Caco-2 (cell line): ENCODE data around the gene ATXN7. TPM values are rescaled to one million over a fixed set of nuclear protein-coding genes. Genes with fewer than 3 reads are reported as not detected.

Experiments used
- BruUV-seq: library from RNA; stranded (reverse); fragments of 400-500 nt; replicated peaks from 2 replicates; lab custom pipeline; 2021; lab: Mats Ljungman, UMichigan
- CTCF ChIA-PET: fragments of 300-600 bp; sonication (Branson Sonifier 250); formaldehyde crosslinking; loops from one replicate; lab custom pipeline; 2022; ENCODE audit warnings: antibody characterized with exemption; lab: Charles Lee
- POLR2A ChIA-PET: fragments of 300-600 bp; sonication (Branson Sonifier 250); formaldehyde crosslinking; loops from one replicate; lab custom pipeline; 2022; ENCODE audit warnings: antibody characterized with exemption; lab: Charles Lee
- DNase-seq, 2 experiments: peaks; one replicate each; pipeline versions ENCODE4 v3.0.0 to v3.0.0-alpha.2; 2020 to 2022
- H3K27me3 ChIP-seq: replicated peaks from 2 replicates; pipeline ENCODE4 v1.6.0; 2011; ENCODE audit warnings: low read length; ENCODE audit not compliant: control insufficient read depth, insufficient read depth
- H3K36me3 ChIP-seq: 2 replicates; pipeline ENCODE4 v1.5.1; 2011; ENCODE audit warnings: low read length; ENCODE audit not compliant: control insufficient read depth, insufficient read depth
- H3K4me1 ChIP-seq: fragments of 250-450 bp; sonication (Bioruptor Pico); 2 replicates; pipeline ENCODE4 v1.5.1; 2020; ENCODE audit warnings: mild to moderate bottlenecking
- H3K4me3 ChIP-seq: 2 replicates; pipeline ENCODE4 v1.5.1; 2011; ENCODE audit warnings: low read depth, mild to moderate bottlenecking, control low read depth, low read length
- H3K9me3 ChIP-seq: fragments of 250-450 bp; sonication (Bioruptor Pico); 2 replicates; pipeline ENCODE4 v1.5.1; 2020; ENCODE audit warnings: mild to moderate bottlenecking, moderate library complexity
- H3K27ac Mint-ChIP-seq: one replicate; pipeline ENCODE4 v1.8.0; 2022; ENCODE audit warnings: mixed read lengths; ENCODE audit not compliant: unreplicated experiment
- H3K27me3 Mint-ChIP-seq: one replicate; pipeline ENCODE4 v1.8.0; 2022; ENCODE audit warnings: mixed read lengths; ENCODE audit not compliant: insufficient read depth, unreplicated experiment
- H3K36me3 Mint-ChIP-seq: one replicate; pipeline ENCODE4 v1.8.0; 2022; ENCODE audit warnings: mild to moderate bottlenecking, mixed read lengths; ENCODE audit not compliant: insufficient read depth, unreplicated experiment
- H3K4me1 Mint-ChIP-seq: one replicate; pipeline ENCODE4 v1.8.0; 2022; ENCODE audit warnings: low read depth, mixed read lengths; ENCODE audit not compliant: unreplicated experiment
- H3K4me3 Mint-ChIP-seq: one replicate; pipeline ENCODE4 v1.8.0; 2022; ENCODE audit warnings: mild to moderate bottlenecking, moderate library complexity, mixed read lengths; ENCODE audit not compliant: unreplicated experiment
- H3K9me3 Mint-ChIP-seq: one replicate; pipeline ENCODE4 v1.8.0; 2022; ENCODE audit warnings: mixed read lengths; ENCODE audit not compliant: unreplicated experiment
- CTCF ChIP-seq, 2 experiments: fragments of 200-600 bp in 1 of 2; IDR thresholded peaks; 1 replicate in 1 of 2; 2 replicates in 1 of 2; pipeline versions ENCODE4 v1.5.1 to v1.8.0; 2011 to 2022; ENCODE audit warnings: antibody characterized with exemption in 1 of 2, control low read depth in 1 of 2, inconsistent platforms in 1 of 2, low read depth in 1 of 2, low read length in 1 of 2, mild to moderate bottlenecking in 1 of 2, moderate library complexity in 1 of 2; ENCODE audit not compliant: insufficient read depth in 1 of 2, severe bottlenecking in 1 of 2, unreplicated experiment in 1 of 2
- intact Hi-C: fragments of 100-400 bp; cut with micrococcal nuclease; formaldehyde crosslinking; loops from one replicate; pipeline ENCODE4 v1.10.0; 2022; ENCODE audit not compliant: unreplicated experiment
- total RNA-seq: library from RNA; stranded (reverse); gene quantifications from 2 replicates; pipeline ENCODE4 v1.2.3, GENCODE V29; 2022

Gene ATXN7
- total RNA-seq, 1 experiment from 2014 or later = 22.5 TPM

DNA sequence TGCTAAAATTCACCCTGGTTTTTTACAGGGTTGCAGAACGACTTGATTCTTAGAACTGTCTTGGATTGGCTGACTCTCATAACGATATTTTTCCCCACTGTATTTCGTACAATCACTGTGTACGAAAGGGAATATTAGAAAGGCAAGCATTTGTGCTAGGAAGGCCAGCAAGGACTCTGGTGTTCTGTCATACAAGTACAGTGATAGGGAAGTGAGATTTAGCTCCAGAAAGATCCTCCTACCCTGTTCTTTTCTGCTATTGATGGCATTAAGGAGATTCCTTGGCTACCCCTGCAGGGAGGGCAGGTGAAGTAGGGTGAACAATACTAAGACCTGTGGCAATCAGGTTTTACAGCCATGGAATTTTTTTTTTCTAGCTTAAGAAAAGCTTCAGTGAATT is 102.3 kb downstream of the ATXN7 start:
- TF ChIP-seq CTCF (IDR thresholded peaks at IDR 0.05; ENCODE audit: insufficient read depth in 1 of 2, low read depth in 1 of 2, low read length in 1 of 2, severe bottlenecking in 1 of 2, unreplicated experiment in 1 of 2) = no peak
- Mint-ChIP-seq H3K36me3 (peaks cover 16% of the 10 kb centered on the region), H3K4me3 (no peak overlapping the region), H3K4me1 (peaks cover 26% of the 10 kb centered on the region), H3K27ac (no peak overlapping the region), H3K27me3 (no peaks in the 10 kb centered on the region), H3K9me3 (no peaks in the 10 kb centered on the region)
- Histone ChIP-seq H3K36me3 (no peaks in the 10 kb centered on the region), H3K4me3 (no peak overlapping the region), H3K27me3 (no peaks in the 10 kb centered on the region), H3K9me3 (no peaks in the 10 kb centered on the region), H3K4me1 (peaks cover 48% of the 10 kb centered on the region)
- POLR2A ChIA-PET = no interaction called here
- CTCF ChIA-PET = no interaction called here
- BruUV-seq = no TSS peak
- intact Hi-C loops = no loop called here
- no peak for DNase-seq

DNA sequence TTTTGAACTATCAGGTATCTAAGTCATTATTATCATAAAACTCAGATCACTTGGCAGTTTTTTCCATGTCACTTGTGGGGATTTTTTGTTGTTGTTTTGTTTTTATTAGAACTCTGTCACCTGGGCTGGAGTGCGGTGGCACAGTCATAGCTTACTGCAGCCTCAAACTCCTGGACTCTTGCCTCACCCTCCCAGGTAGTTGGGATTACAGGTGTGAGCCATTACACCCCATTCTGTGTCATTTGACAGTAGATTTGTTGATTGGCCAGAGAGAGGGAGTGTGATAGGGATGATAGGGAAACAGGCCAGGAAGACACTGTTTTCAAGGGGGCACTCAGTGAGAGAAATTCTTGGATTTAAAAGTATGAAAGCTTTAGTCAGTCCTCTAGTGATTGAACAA is 103.2 kb downstream of the ATXN7 start:
- H3K36me3 Mint-ChIP-seq = peaks cover 16% of the 10 kb centered on the region
- H3K4me1 ChIP-seq = peaks cover 51% of the 10 kb centered on the region
- H3K27me3 Mint-ChIP-seq = no peaks in the 10 kb centered on the region
- intact Hi-C loops = no loop called here
- peak overlapping the region; percentile 29 for H3K4me3 Mint-ChIP-seq
- peak overlapping the region; percentile 80 for H3K27ac Mint-ChIP-seq
- no peaks in the 10 kb centered on the region for H3K36me3 ChIP-seq
- ChIA-PET CTCF (no interaction called here), POLR2A (interaction anchor here (1.2 kb wide), 1 partner anchor 18 kb away, joined by 3 read pairs; no protein-coding TSS in a partner anchor)
- no peak for TF ChIP-seq CTCF (IDR thresholded peaks at IDR 0.05; ENCODE audit: insufficient read depth in 1 of 2, low read depth in 1 of 2, low read length in 1 of 2, severe bottlenecking in 1 of 2, unreplicated experiment in 1 of 2)
- no peaks in the 10 kb centered on the region for H3K9me3 Mint-ChIP-seq
- H3K27me3 ChIP-seq = no peaks in the 10 kb centered on the region
- H3K4me3 ChIP-seq = no peak overlapping the region
- peaks cover 26% of the 10 kb centered on the region for H3K4me1 Mint-ChIP-seq
- DNase-seq = no peak
- no peaks in the 10 kb centered on the region for H3K9me3 ChIP-seq
- BruUV-seq = no TSS peak

DNA sequence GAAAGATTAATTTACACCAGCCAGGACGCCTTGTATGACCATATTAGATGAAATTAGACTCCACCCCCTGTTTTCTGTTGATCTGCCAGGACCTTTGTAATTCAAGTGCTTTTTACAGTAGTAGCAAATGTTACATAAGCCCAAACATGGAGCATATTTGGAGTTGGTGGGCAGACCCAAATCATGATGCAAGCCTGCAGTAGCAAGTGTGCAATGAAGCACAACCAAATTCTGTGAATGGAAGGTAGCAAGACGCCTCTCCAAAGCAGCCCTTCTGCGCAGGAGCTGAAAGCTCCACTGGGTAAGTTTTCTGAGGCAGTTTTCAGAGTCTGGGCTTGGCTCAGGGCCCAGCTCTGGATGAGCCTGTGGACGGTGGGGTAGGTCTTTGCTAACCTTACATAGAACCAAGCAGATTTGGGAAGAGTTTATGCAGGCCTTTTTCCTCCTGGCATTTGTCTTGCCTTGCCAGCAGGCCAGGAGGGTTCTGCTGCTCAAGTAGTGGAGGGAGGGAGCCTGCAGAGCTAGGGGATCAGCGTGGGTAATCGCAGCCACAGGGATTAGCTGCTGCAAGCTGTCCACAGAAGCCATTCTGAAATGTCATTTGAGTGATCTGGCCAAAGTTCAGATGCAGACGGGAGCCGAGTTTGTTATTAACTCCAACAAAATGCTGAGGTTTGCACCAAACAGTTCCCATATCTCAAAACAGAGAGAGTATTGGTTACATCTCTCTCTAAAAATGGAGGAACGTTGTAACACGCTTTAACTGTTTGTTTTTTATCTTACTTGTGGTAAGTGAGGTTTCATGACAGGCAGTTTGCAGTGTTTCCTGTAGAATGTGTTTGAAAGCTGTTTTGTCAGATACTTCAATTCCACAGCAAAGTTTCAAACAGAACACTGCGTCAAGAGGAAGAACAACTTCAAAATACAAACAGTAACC is 104.3 kb downstream of the ATXN7 start:
- peak; percentile 54 to 55 for DNase-seq
- no peak for TF ChIP-seq CTCF (IDR thresholded peaks at IDR 0.05; ENCODE audit: insufficient read depth in 1 of 2, low read depth in 1 of 2, low read length in 1 of 2, severe bottlenecking in 1 of 2, unreplicated experiment in 1 of 2)
- Histone ChIP-seq H3K4me3 (peak overlapping the region; percentile 25), H3K36me3 (no peaks in the 10 kb centered on the region), H3K27me3 (no peaks in the 10 kb centered on the region), H3K9me3 (no peaks in the 10 kb centered on the region), H3K4me1 (peaks cover 62% of the 10 kb centered on the region)
- POLR2A ChIA-PET = interaction anchor here (1.2 kb wide), 1 partner anchor 19 kb away, joined by 3 read pairs; no protein-coding TSS in a partner anchor
- no TSS peak for BruUV-seq
- H3K36me3 Mint-ChIP-seq = peaks cover 23% of the 10 kb centered on the region
- CTCF ChIA-PET = no interaction called here
- H3K27ac Mint-ChIP-seq = peak overlapping the region; percentile 82
- H3K9me3 Mint-ChIP-seq = no peaks in the 10 kb centered on the region
- intact Hi-C loops = no loop called here
- H3K27me3 Mint-ChIP-seq = no peaks in the 10 kb centered on the region
- H3K4me3 Mint-ChIP-seq = peak overlapping the region; percentile 68
- peaks cover 26% of the 10 kb centered on the region for H3K4me1 Mint-ChIP-seq
